ENCODE measurements around the gene HPS3. TPM values are rescaled to one million over a fixed set of nuclear protein-coding genes. Genes with fewer than 3 reads are reported as not detected.

The HPS3 gene
- total RNA-seq, 4 donors from 2014 or later: 17.8 to 39.5 (median 24.7) TPM

DNA sequence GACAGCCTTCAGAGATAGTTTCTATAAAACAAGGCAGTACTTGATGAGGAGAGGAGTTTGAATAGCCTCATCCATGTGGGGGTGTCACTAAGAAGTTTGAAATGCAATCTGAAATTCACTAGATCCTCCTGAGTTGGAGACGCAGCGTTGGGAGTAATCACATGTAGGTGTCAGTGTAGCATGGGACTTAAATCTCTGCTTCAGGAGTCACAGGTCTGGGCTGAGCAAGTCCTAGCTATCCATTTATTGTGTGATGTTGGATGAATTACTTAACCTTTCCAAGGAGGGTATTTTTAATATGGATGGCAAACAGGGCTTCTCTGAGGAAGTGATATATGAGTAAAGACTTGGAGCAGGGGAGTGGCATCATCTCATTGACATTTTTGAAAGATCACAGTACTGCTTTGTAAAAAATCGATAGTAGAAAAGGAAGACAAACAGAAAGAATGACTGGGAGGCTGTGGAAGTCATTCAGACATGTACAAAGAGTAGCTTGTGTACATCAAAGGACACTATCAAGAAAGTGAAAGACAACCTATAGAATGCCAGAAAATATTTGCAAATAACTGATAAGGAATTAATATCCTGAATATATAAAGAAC is 75.1 kb downstream of the HPS3 start:
- TF ChIP-seq POLR2A (IDR thresholded peaks at IDR 0.05) (no peak), EP300 (IDR thresholded peaks at IDR 0.05) (no peak)
- TF ChIP-seq, protein P1, sequence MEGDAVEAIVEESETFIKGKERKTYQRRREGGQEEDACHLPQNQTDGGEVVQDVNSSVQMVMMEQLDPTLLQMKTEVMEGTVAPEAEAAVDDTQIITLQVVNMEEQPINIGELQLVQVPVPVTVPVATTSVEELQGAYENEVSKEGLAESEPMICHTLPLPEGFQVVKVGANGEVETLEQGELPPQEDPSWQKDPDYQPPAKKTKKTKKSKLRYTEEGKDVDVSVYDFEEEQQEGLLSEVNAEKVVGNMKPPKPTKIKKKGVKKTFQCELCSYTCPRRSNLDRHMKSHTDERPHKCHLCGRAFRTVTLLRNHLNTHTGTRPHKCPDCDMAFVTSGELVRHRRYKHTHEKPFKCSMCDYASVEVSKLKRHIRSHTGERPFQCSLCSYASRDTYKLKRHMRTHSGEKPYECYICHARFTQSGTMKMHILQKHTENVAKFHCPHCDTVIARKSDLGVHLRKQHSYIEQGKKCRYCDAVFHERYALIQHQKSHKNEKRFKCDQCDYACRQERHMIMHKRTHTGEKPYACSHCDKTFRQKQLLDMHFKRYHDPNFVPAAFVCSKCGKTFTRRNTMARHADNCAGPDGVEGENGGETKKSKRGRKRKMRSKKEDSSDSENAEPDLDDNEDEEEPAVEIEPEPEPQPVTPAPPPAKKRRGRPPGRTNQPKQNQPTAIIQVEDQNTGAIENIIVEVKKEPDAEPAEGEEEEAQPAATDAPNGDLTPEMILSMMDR (IDR thresholded peaks at IDR 0.05): no peak
- Histone ChIP-seq H3K27ac (no peak overlapping the region), H3K36me3 (no peaks in the 10 kb centered on the region), H3K4me3 (no peak overlapping the region), H3K27me3 (no peaks in the 10 kb centered on the region), H3K9me3 (no peaks in the 10 kb centered on the region), H3K4me1 (no peaks in the 10 kb centered on the region)
- no peak for DNase-seq (ENCODE audit: low spot score in 2 of 2)
- 81 to 85% methylated on average over 3 of the region's 3 CpGs for WGBS, 2 donors

DNA sequence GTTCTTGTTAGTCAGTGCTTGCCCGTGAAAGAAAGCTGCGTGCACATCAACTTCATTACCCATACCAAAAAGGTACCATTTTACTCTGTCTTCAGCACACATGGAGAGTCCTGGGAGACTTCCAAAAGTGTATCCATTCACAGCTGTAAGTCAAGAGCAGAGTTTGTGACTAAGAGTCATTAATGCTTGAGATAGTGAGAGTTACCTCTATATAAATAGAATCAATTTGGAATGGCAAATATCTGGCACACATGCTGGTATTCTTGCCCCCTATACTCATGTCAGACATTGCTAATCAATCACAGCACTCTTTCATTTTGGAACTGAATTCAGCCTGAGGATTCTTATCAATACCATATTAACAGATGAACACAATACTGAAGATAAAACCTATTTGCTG is 78.0 kb downstream of the HPS3 start:
- Histone ChIP-seq H3K27me3 (no peaks in the 10 kb centered on the region), H3K9me3 (no peaks in the 10 kb centered on the region), H3K27ac (no peak overlapping the region), H3K4me3 (no peak overlapping the region), H3K36me3 (no peaks in the 10 kb centered on the region), H3K4me1 (no peaks in the 10 kb centered on the region)
- WGBS, 2 donors: 85 to 88% methylated on average over 2 of the region's 2 CpGs
- TF ChIP-seq, protein P1 (IDR thresholded peaks at IDR 0.05): no peak
- no peak for TF ChIP-seq POLR2A (IDR thresholded peaks at IDR 0.05)
- TF ChIP-seq EP300 (IDR thresholded peaks at IDR 0.05): no peak
- no peak for DNase-seq (ENCODE audit: low spot score in 2 of 2)

DNA sequence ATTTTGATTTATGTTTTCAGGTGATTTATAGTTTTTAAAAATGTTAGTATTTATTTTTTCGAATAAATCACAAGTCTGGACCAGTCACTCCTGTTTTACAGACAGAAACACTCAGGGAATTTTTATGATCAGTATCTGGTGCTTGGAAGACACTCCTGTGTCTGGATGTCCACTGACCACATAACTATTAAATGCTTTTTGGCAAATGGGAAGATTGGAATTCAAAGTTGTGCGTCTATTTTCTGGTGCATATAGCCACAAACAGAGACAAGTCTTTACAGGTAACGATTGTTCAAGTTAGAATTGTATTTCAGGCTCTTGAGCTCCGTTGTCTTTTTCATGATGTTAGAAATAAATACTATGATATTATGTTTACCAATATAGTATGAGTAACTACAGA is 80.0 kb downstream of the HPS3 start:
- no peaks in the 10 kb centered on the region for H3K36me3 ChIP-seq
- H3K9me3 ChIP-seq: no peaks in the 10 kb centered on the region
- no peaks in the 10 kb centered on the region for H3K4me1 ChIP-seq
- no peaks in the 10 kb centered on the region for H3K27me3 ChIP-seq
- TF ChIP-seq POLR2A (IDR thresholded peaks at IDR 0.05) (no peak), EP300 (IDR thresholded peaks at IDR 0.05) (no peak)
- TF ChIP-seq, protein P1 (IDR thresholded peaks at IDR 0.05): no peak
- H3K4me3 ChIP-seq: no peak overlapping the region
- WGBS, 2 donors: 92 to 97% methylated on average over 4 of the region's 4 CpGs
- H3K27ac ChIP-seq: no peak overlapping the region
- DNase-seq (ENCODE audit: low spot score in 2 of 2): no peak

DNA sequence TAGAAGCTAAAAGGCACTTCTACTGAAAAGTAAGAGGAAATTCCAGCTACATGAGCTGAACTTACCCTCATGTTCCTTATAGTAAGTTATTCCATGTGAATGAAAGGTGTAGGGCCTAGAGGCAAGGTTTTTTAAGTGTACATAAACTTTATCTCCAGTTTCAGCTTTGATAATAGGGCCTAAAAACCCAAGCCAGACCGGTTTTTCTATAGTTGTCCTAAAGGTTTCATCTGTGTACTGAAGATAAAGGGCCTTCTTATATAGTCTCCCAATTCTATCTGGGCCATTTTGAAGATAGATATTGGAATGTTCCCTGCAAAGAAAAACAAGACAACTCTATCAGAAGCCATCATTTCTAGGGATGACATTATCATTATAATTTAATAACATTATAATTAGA is 82.9 kb downstream of the HPS3 start:
- DNase-seq (ENCODE audit: low spot score in 2 of 2): no peak
- no peak overlapping the region for H3K4me3 ChIP-seq
- TF ChIP-seq, protein P1 (IDR thresholded peaks at IDR 0.05): no peak
- TF ChIP-seq POLR2A (IDR thresholded peaks at IDR 0.05) (no peak), EP300 (IDR thresholded peaks at IDR 0.05) (no peak)
- H3K36me3 ChIP-seq: no peaks in the 10 kb centered on the region
- no peak overlapping the region for H3K27ac ChIP-seq
- no peaks in the 10 kb centered on the region for H3K27me3 ChIP-seq
- peaks cover 0 to 16% (median 6%) of the 10 kb centered on the region in 4 donors for H3K4me1 ChIP-seq
- 89 to 97% methylated on average over 1 of the region's 1 CpG for WGBS, 2 donors
- H3K9me3 ChIP-seq: no peaks in the 10 kb centered on the region

DNA sequence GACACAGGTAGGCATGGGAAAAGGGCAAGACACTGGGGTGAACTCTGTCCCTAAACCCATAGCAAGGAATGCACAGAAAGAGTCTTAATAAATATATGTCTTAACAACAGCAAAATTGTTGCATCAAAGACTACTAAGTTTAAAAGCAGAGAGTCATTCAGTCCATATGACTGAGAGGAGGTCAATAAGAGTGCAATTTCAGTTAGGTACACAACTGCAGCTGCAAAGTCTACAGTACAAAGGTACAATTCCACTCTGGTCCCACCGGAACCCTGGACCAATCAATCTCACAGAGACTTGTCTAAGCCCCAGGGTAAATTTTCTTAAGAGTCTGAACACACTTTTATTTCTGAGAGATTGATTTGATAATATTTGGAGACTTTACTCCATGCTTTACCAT is 85.3 kb downstream of the HPS3 start:
- TF ChIP-seq, protein P1 (IDR thresholded peaks at IDR 0.05): no peak
- TF ChIP-seq POLR2A (IDR thresholded peaks at IDR 0.05) (no peak), EP300 (IDR thresholded peaks at IDR 0.05) (no peak)
- DNase-seq (ENCODE audit: low spot score in 2 of 2): no peak
- Histone ChIP-seq H3K36me3 (no peaks in the 10 kb centered on the region), H3K9me3 (no peaks in the 10 kb centered on the region), H3K4me1 (peaks cover 0 to 16% (median 6%) of the 10 kb centered on the region in 4 donors), H3K27ac (no peak overlapping the region), H3K27me3 (no peaks in the 10 kb centered on the region), H3K4me3 (no peak overlapping the region)
- WGBS, 2 donors: 78 to 81% methylated on average over 1 of the region's 1 CpG

All from tibial nerve (tissue), 4 donors.